Common myeloid progenitor, CD34-positive (primary cell): ENCODE measurements around the gene GSTA2. TPM values are rescaled to one million over a fixed set of nuclear protein-coding genes. Genes with fewer than 3 reads are reported as not detected.
"Not testable (repeated sequence)": the region's sequence is repeated elsewhere in the genome, so short reads cannot be mapped to it uniquely, and the experiment has no call there.

Experiments used
- CTCF ChIA-PET: fragments of 350-600 bp; sonication (Branson Sonifier 250); formaldehyde crosslinking; loops from one replicate; lab custom pipeline; 2021; ENCODE audit warnings: antibody characterized with exemption; lab: Charles Lee
- POLR2A ChIA-PET: fragments of 350-600 bp; sonication (Branson Sonifier 250); formaldehyde crosslinking; loops from one replicate; lab custom pipeline; 2021; ENCODE audit warnings: antibody characterized with exemption; lab: Charles Lee
- DNase-seq, 3 donors: peaks; one replicate each; pipeline versions ENCODE4 v3.0.0 to v3.0.0-alpha.2; 2013
- H3K27ac ChIP-seq, 2 experiments: 1 replicate in 1 of 2; 2 replicates in 1 of 2; pipeline ENCODE4 v1.7.0; 2013; ENCODE audit warnings: inconsistent platforms in 2 of 2, low read length in 2 of 2, mild to moderate bottlenecking in 2 of 2, low read depth in 1 of 2, moderate library complexity in 1 of 2; ENCODE audit not compliant: severe bottlenecking in 2 of 2, insufficient read depth in 1 of 2, poor library complexity in 1 of 2
- H3K27me3 ChIP-seq, 5 experiments: replicated peaks in 2 of 5; 1 replicate in 3 of 5; 2 replicates in 2 of 5; pipeline versions ENCODE4 v1.6.1 to v1.7.0; 2013; ENCODE audit warnings: low read length in 4 of 5, mild to moderate bottlenecking in 2 of 5, moderate library complexity in 2 of 5, inconsistent platforms in 1 of 5; ENCODE audit not compliant: insufficient read depth in 5 of 5, control insufficient read depth in 4 of 5
- H3K36me3 ChIP-seq, 4 experiments: 1 replicate in 2 of 4; 2 replicates in 2 of 4; pipeline versions ENCODE4 v1.6.1 to v1.7.0; 2013; ENCODE audit warnings: low read length in 3 of 4, control low read depth in 1 of 4, mild to moderate bottlenecking in 1 of 4; ENCODE audit not compliant: control insufficient read depth in 4 of 4, insufficient read depth in 4 of 4
- H3K4me1 ChIP-seq, 4 experiments: 1 replicate in 3 of 4; 2 replicates in 1 of 4; pipeline versions ENCODE4 v1.6.1 to v1.7.1; 2013; ENCODE audit warnings: low read length in 3 of 4, mild to moderate bottlenecking in 3 of 4, control low read depth in 1 of 4, inconsistent platforms in 1 of 4, moderate library complexity in 1 of 4; ENCODE audit not compliant: control insufficient read depth in 4 of 4, insufficient read depth in 4 of 4; ENCODE audit errors: control extremely low read depth in 1 of 4
- H3K4me3 ChIP-seq, 7 experiments: 1 replicate in 4 of 7; 2 replicates in 3 of 7; pipeline versions ENCODE4 v1.5.1 to v1.7.0; 2013; ENCODE audit warnings: mild to moderate bottlenecking in 7 of 7, low read length in 6 of 7, moderate library complexity in 6 of 7, inconsistent platforms in 2 of 7, low read depth in 2 of 7, control low read depth in 1 of 7; ENCODE audit not compliant: insufficient read depth in 4 of 7, control insufficient read depth in 1 of 7; ENCODE audit errors: extremely low read depth in 1 of 7
- H3K9me3 ChIP-seq, 5 experiments: 1 replicate in 4 of 5; 2 replicates in 1 of 5; pipeline versions ENCODE4 v1.6.1 to v1.7.1; 2013; ENCODE audit warnings: low read length in 4 of 5, mild to moderate bottlenecking in 2 of 5, inconsistent platforms in 1 of 5, low read depth in 1 of 5, moderate library complexity in 1 of 5; ENCODE audit not compliant: control insufficient read depth in 4 of 5, insufficient read depth in 2 of 5; ENCODE audit errors: control extremely low read depth in 1 of 5
- WGBS: methylation state at CpG from one replicate; pipeline ENCODE4 v1.1.5; 2013; ENCODE audit not compliant: insufficient coverage; 5-methylcytosine and 5-hydroxymethylcytosine counted together
- polyA plus RNA-seq: library from polyadenylated mRNA; unstranded; fragments of 120-200 nt; gene quantifications from one replicate; pipeline ENCODE4 v1.2.1, GENCODE V29; 2013

The GSTA2 gene
- not detected for polyA plus RNA-seq

DNA sequence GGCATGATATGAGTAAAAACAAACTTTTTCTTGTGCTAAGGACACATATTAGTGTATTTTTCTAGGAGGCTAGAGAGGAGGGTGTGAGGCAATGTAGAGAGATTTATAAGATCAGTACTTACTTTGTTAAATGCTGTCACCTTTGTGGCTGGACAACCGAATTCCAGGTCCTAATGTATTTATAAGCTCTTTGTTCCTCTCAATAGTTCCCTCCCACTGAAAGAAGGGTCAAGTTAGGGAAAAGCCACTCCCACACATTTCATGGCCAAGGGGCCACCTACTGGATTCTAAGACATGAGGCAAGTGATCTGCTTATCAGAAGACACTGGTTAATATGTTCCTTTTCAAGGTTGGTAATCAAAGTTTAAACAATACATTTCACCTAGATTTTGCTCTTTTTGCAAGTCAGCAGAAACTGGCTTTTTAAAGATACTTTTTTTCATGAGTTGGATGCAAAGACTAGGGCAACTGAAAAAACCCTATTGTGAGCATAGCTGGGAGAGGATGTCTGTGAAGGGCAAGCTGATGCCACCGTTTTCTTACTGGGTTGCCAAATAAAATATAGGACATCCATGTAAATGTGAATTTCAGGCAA, at the start of gene GSTA2:
TSS of gene GSTA2 (minus strand) at position 154 of the 595 bp plus-strand sequence. CDS start 5,528 bp downstream, outside the sequence.
- POLR2A ChIA-PET, H3K27me3 ChIP-seq, H3K36me3 ChIP-seq, H3K9me3 ChIP-seq, DNase-seq, H3K4me1 ChIP-seq, H3K27ac ChIP-seq, CTCF ChIA-PET, H3K4me3 ChIP-seq: not testable (repeated sequence)
- WGBS = 50% methylated on average over 1 of the region's 2 CpGs

DNA sequence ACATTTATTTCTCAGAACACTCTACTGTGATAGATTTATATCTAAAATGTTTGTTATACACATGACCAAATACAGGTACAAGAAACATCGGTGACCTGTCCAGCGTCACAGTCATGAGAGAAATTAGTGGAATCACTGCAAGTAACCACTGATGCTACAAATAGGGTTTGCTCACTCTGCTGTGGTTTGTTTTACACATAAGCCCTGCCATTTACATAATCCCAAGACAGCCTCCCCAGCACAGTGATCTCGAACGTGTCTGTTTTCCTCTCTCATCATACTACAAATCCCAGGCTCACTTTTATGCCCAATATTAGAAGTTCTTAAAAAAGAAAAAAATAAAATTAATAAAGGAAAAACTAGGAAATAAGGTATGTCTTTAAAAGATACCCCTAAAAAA, 46.5 kb upstream of the GSTA2 start:
- H3K36me3 ChIP-seq, H3K27ac ChIP-seq, POLR2A ChIA-PET, H3K9me3 ChIP-seq, H3K27me3 ChIP-seq, CTCF ChIA-PET, DNase-seq, H3K4me3 ChIP-seq, H3K4me1 ChIP-seq: not testable (repeated sequence)
- WGBS = no CpG with 5 or more reads among the region's 4 CpGs

DNA sequence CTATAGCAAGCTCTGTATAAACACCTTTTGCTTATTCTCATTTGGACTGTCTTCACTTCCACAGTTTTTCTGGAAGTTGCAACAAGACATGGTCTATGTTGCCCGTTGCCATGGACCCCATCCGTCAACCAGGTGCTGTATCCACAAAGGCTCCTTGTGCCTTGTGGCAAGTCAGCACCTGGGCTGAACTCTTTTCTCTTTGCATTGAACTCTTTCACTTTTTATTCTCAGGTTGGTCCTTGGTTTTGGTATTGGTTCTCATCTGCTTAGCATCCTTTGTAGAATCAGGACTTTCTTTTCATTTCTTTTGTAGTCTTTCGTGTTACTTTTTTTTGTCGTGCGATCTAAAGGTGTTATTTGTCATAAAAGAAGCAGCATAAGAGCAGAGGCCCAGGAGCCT, 45.4 kb upstream of the GSTA2 start:
- POLR2A ChIA-PET = no interaction called here
- no peaks in the 10 kb centered on the region for H3K27me3 ChIP-seq
- WGBS = 97% methylated on average over 5 of the region's 5 CpGs

DNA sequence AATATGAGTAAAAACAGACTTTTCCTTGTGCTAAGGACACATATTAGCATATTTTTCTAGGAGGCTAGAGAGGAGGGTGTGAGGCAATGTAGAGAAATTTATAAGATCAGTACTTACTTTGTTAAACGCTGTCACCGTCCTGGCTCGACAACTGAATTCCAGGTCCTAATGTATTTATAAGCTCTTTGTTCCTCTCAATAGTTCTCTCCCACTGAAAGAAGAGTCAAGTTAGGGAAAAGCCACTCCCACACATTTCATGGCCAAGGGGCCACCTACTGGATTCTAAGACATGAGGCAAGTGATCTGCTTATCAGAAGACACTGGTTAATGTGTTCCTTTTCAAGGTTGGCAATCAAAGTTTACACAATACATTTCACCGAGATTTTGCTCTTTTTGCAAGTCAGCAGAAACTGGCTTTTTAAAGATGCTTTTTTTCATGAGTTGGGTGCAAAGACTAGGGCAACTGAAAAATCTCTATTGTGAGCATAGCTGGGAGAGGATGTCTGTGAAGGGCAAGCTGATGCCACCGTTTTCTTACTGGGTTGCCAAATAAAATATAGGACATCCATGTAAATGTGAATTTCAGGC, 40.5 kb upstream of the GSTA2 start, which contains the start of gene GSTA1:
TSS of gene GSTA1 (minus strand) at position 149 of the 588 bp plus-strand sequence. CDS start 4,549 bp downstream, outside the sequence.
- DNase-seq, H3K4me1 ChIP-seq, H3K9me3 ChIP-seq, POLR2A ChIA-PET, H3K27ac ChIP-seq, H3K4me3 ChIP-seq, H3K27me3 ChIP-seq, H3K36me3 ChIP-seq: not testable (repeated sequence)
- WGBS = no CpG with 5 or more reads among the region's 5 CpGs
- CTCF ChIA-PET = interaction anchor here (1.1 kb wide), 1 partner anchor 12 kb away, joined by 3 read pairs; no protein-coding TSS in a partner anchor

More for the DNA sequence above, 45.4 kb upstream of the GSTA2 start:
- Histone ChIP-seq H3K4me1 (no peaks in the 10 kb centered on the region), H3K4me3 (no peak overlapping the region), H3K9me3 (no peaks in the 10 kb centered on the region), H3K36me3 (no peaks in the 10 kb centered on the region), H3K27ac (no peak overlapping the region)
- DNase-seq = no peak
- CTCF ChIA-PET = no interaction called here

- 83% methylated on average over 1 of the region's 1 CpG for WGBS
- POLR2A ChIA-PET = no interaction called here
- CTCF ChIA-PET = no interaction called here
- DNase-seq = no peak
- H3K9me3 ChIP-seq = no peaks in the 10 kb centered on the region
- H3K36me3 ChIP-seq = no peaks in the 10 kb centered on the region
- H3K4me3 ChIP-seq = no peak overlapping the region
- H3K4me1 ChIP-seq = no peaks in the 10 kb centered on the region
- H3K27ac ChIP-seq = no peak overlapping the region
- H3K27me3 ChIP-seq = peaks cover 0 to 6% (median 0%) of the 10 kb centered on the region in 5 experiments
These were observed 39.5 kb upstream of the GSTA2 start for GRCh38 chr6:52802806-52803205.

DNA sequence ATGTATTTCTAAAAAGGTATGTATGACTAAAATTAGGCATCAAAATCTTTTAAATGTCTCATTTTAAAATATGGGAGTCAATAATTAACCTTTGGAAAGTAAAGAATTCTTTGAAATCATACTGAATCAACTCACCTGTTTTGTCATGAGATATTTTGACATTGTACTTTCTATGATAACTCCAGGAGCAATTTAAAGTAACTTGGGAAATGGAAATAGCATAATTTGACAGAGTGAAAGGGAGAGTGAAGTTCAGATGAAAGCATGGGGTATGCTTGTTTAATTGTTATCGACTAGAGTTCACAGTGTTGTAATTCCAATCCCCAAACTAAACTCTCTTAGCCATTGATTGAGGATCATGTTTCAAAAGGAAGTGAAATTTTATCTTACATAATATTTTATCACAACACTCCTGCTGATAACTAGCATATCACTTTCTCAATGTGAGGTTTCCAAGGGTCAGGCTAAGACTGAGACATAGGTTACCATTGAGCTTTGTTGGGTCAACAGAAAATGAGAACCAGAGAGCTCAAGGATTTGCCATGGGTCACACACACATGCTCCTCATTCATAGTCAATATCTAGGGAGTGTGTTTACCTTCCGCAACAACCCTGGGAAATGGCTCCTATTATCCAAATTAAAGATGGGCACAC, 38.0 kb upstream of the GSTA2 start:
- whole genome bisulfite sequencing = no CpG with 5 or more reads among the region's 2 CpGs
- Histone ChIP-seq H3K36me3 (no peaks in the 10 kb centered on the region), H3K4me1 (no peaks in the 10 kb centered on the region), H3K27me3 (peaks cover 0 to 6% (median 0%) of the 10 kb centered on the region in 5 experiments), H3K9me3 (no peaks in the 10 kb centered on the region), H3K27ac (no peak overlapping the region), H3K4me3 (no peak overlapping the region)
- ChIA-PET POLR2A (no interaction called here), CTCF (no interaction called here)
- DNase-seq = no peak

DNA sequence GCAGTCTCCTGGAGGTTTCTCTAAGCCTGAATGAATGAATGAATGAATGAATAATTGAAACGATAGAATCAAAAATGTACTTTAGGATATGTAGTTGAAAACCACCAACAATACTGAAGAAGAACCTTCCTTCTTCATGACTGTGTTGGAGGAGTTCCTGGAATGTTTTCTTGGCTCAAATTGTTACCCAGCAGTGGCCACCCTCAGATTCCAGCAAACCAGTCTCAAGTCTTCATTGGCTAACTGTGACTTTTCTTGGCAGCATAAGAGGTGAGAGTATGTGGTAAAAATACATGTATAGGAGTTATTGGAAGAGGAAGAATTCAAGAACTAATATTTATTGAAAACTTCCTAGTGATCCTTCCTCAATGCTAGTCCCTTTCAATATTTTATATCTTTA, 36.0 kb upstream of the GSTA2 start:
- H3K36me3 ChIP-seq, H3K27ac ChIP-seq, H3K9me3 ChIP-seq, CTCF ChIA-PET, H3K27me3 ChIP-seq, POLR2A ChIA-PET, H3K4me3 ChIP-seq, DNase-seq, H3K4me1 ChIP-seq: not testable (repeated sequence)
- WGBS = no CpG with 5 or more reads among the region's 1 CpG
